Adrenal gland (tissue), 5 donors: Measurements from ENCODE around the gene RASD2.

ENCODE experiments used
- CTCF ChIP-seq, 6 experiments: fragments of 450-650 bp in 4 of 6; fragments of 200-600 bp in 2 of 6; sonication (generic) in 1 of 6; IDR thresholded peaks; 1 replicate in 5 of 6; 2 replicates in 1 of 6; pipeline versions ENCODE4 v1.5.1 to v1.8.0; 2016 to 2021; ENCODE audit warnings: antibody characterized with exemption in 6 of 6, mild to moderate bottlenecking in 2 of 6, moderate library complexity in 1 of 6
- POLR2A ChIP-seq, 2 donors: fragments of 450-650 bp; IDR thresholded peaks; one replicate each; pipeline ENCODE4 v1.6.1; 2017; ENCODE audit warnings: antibody characterized with exemption in 2 of 2, mild to moderate bottlenecking in 2 of 2, moderate library complexity in 1 of 2
- donor health status: DM: no; HTN: no; CAD: no.

- TF ChIP-seq CTCF (IDR thresholded peaks at IDR 0.05) = no peak
- no peak for TF ChIP-seq POLR2A (IDR thresholded peaks at IDR 0.05)
Measured at GRCh38 chr22:35555483-35555890, 14.9 kb downstream of the RASD2 start.
